CD1c-positive myeloid dendritic cell (primary cell): ENCODE measurements around the gene TCEAL9.
A peak's percentile ranks its signal among the peaks of the same experiment; 100 is the strongest.
"Not testable (repeated sequence)": the region's sequence is repeated elsewhere in the genome, so short reads cannot be mapped to it uniquely, and the experiment has no call there.

Experiments used
- DNase-seq: peaks from one replicate; pipeline ENCODE4 v3.0.0-alpha.2; 2016; ENCODE audit errors: extremely low spot score

TCEAL9 gene

GRCh38 chrX:103373581-103373980 lies 17.3 kb downstream of the TCEAL9 start:
- DNase-seq = no peak

GRCh38 chrX:103376118-103376978 lies 20.0 kb downstream of the TCEAL9 start, which contains the start of gene BEX3:
BEX3 (plus strand) TSS chrX:103376538; CDS start chrX:103377522, 984 bp downstream.
- no peak for DNase-seq

GRCh38 chrX:103376979-103377324 lies 20.6 kb downstream of the TCEAL9 start:
- no peak for DNase-seq

GRCh38 chrX:103378990-103379389 lies 22.7 kb downstream of the TCEAL9 start:
- no peak for DNase-seq

- DNase-seq = no peak
These were observed 26.6 kb downstream of the TCEAL9 start for GRCh38 chrX:103382877-103383276.

GRCh38 chrX:103384672-103385071 lies 28.4 kb downstream of the TCEAL9 start:
- DNase-seq = no peak

GRCh38 chrX:103385283-103385830 lies 29.1 kb downstream of the TCEAL9 start:
- not testable (repeated sequence) for DNase-seq

- DNase-seq = no peak
These were observed 30.0 kb downstream of the TCEAL9 start for GRCh38 chrX:103386332-103386731.

- DNase-seq = no peak
These were observed 37.2 kb downstream of the TCEAL9 start for GRCh38 chrX:103393487-103393886.

GRCh38 chrX:103396186-103396585 lies 39.9 kb downstream of the TCEAL9 start:
- no peak for DNase-seq

- no peak for DNase-seq
These were observed 40.4 kb downstream of the TCEAL9 start for GRCh38 chrX:103396660-103397059.

GRCh38 chrX:103397707-103398106 lies 41.4 kb downstream of the TCEAL9 start:
- no peak for DNase-seq

- peak; percentile 19 for DNase-seq
These were observed 42.1 kb downstream of the TCEAL9 start for GRCh38 chrX:103398421-103398864.

- DNase-seq = no peak
These were observed 43.4 kb downstream of the TCEAL9 start for GRCh38 chrX:103399744-103400143.

GRCh38 chrX:103400931-103401330 lies 44.6 kb downstream of the TCEAL9 start:
- DNase-seq = no peak

- DNase-seq = peak; percentile 60
These were observed 48.1 kb downstream of the TCEAL9 start for GRCh38 chrX:103404231-103405008.

- DNase-seq = no peak
These were observed 48.7 kb downstream of the TCEAL9 start for GRCh38 chrX:103405009-103405333.

GRCh38 chrX:103406256-103406655 lies 50.0 kb downstream of the TCEAL9 start:
- no peak for DNase-seq

GRCh38 chrX:103407776-103408175 lies 51.5 kb downstream of the TCEAL9 start:
- no peak for DNase-seq
